Measurements from ENCODE around the gene BRSK1. TPM values are rescaled to one million over a fixed set of nuclear protein-coding genes. Genes with fewer than 3 reads are reported as not detected.

BRSK1 gene
- total RNA-seq, 1 donor from 2014 or later: 5.8 TPM

DNA sequence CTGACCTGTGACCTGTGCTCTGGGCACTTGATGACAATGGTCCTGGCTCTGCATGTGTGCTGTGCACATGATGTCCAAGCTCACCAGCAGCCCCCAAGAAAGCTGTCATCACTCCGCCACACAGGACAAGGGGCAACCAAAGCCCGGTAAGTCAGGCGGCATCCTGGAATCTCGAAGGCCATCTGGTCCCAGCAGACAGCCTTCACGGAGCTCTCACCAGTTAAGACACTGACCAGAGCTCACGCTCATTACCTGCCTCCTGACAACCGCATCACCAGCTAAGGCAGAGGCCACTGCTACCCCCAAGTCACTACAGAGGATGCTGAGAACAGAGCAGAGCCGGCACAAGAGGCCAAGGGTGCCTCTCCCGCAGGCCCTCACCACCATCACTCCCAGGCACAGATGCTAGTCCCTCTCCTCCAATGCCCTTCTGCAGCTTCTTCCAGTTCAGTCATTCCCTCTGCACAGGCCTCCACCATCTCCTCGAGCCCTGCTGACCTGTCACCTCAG, 35.6 kb upstream of the BRSK1 start:
- Mint-ChIP-seq H3K27me3 (ENCODE audit: low read depth) (no peaks in the 10 kb centered on the region), H3K9me3 (no peaks in the 10 kb centered on the region), H3K4me1 (ENCODE audit: low read depth) (peaks cover 21% of the 10 kb centered on the region), H3K36me3 (ENCODE audit: low read depth) (peaks cover 39% of the 10 kb centered on the region), H3K4me3 (ENCODE audit: low read depth) (no peak overlapping the region), H3K27ac (no peak overlapping the region)
- intact Hi-C loops (cut with micrococcal nuclease): no loop called here
- no peak for DNase-seq (ENCODE audit: low spot score)

DNA sequence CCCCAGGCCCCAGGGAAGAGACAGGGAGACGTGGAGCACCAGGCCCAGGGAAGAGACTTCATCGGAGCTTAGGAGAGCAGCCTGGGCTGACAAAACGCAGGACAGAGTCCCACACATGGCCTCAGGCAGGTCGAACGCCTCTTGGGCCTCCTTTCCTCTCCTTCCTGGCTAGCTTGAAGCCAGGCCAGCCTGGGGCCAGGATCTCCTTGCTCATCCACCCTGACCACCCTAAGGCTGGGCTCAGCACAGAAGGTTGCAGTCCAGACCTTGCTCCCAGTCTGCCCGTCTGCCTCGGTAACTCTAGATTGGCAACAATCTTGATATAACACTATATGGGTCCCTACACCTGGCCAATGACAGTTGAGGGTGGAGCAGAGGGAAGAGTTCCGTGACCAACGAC, 35.1 kb upstream of the BRSK1 start:
- no peaks in the 10 kb centered on the region for H3K9me3 Mint-ChIP-seq
- no peak for DNase-seq (ENCODE audit: low spot score)
- intact Hi-C loops (cut with micrococcal nuclease): no loop called here
- H3K4me3 Mint-ChIP-seq (ENCODE audit: low read depth): no peak overlapping the region
- peaks cover 38% of the 10 kb centered on the region for H3K36me3 Mint-ChIP-seq (ENCODE audit: low read depth)
- H3K27me3 Mint-ChIP-seq (ENCODE audit: low read depth): no peaks in the 10 kb centered on the region
- H3K4me1 Mint-ChIP-seq (ENCODE audit: low read depth): peaks cover 26% of the 10 kb centered on the region
- H3K27ac Mint-ChIP-seq: no peak overlapping the region

DNA sequence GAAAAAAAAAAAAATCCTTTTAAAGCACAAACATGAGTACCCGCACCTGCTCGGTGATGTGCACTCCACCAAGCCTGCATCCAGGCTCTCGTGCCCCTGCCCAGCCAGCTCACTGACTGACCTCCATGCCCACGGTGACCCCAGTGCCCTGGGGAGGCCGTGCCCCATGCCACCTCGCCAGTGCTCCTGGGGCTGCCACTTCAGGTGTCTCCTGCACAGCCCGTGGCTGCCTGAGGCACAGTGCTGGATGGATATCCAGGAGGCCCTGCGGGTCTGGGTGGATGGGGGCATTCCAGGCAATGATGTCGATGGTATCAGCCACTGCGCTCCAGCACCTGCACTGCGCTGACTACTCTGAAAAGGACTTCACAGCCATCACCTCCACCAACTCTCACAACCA, 34.0 kb upstream of the BRSK1 start:
- H3K36me3 Mint-ChIP-seq (ENCODE audit: low read depth): peaks cover 34% of the 10 kb centered on the region
- peaks cover 34% of the 10 kb centered on the region for H3K4me1 Mint-ChIP-seq (ENCODE audit: low read depth)

DNA sequence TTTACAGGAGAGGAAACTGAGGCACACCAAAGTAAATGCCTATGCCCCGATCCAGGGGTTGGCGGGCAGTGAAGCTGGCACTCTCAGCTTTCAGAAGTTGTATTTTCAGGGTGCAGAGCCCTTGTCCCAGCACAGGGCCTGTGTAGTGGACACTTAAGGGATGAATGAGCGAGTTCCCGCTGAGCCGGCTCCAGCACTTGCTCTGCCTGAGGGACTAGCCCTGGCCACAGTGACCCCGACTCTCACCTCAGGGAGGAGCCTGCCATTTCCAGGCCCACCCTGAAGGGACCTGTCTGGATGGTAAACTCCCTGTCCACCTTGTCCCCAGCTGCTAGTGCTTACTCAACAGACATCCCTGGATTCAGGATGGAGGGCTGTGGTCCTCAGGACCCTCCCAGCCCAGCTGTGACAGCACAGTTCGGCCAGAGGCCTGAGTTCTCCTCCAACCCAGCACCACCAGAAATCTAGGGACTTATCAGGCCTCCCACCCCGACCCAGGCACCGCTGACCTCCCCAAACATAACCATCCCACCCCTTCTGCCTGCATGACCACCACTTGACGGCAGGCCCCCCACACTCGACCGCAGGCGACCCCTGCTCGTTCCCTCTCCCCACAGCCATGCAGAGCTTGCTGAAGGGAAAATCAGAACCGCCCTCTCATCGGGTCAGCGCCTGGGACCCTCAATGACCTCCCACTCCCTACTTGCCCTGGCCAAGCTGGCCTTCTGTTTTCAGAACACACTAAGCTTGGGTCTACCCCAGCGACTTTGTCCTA, 33.3 kb upstream of the BRSK1 start:
- peaks cover 36% of the 10 kb centered on the region for H3K36me3 Mint-ChIP-seq (ENCODE audit: low read depth)
- peak overlapping the region; percentile 98 for H3K27ac Mint-ChIP-seq
- no peak for DNase-seq (ENCODE audit: low spot score)
- no peaks in the 10 kb centered on the region for H3K27me3 Mint-ChIP-seq (ENCODE audit: low read depth)
- no peak overlapping the region for H3K4me3 Mint-ChIP-seq (ENCODE audit: low read depth)
- H3K4me1 Mint-ChIP-seq (ENCODE audit: low read depth): peaks cover 39% of the 10 kb centered on the region
- intact Hi-C loops (cut with micrococcal nuclease): loop anchor here (5.0 to 10.0 kb wide), 3 partner anchors 33 to 1046 kb away; partner anchors contain the start of genes CCDC106, RPS9, ZNF580 and ZNF581
- H3K9me3 Mint-ChIP-seq: no peaks in the 10 kb centered on the region

More for the DNA sequence above, 34.0 kb upstream of the BRSK1 start:
- Mint-ChIP-seq H3K9me3 (no peaks in the 10 kb centered on the region), H3K27me3 (ENCODE audit: low read depth) (no peaks in the 10 kb centered on the region), H3K4me3 (ENCODE audit: low read depth) (no peak overlapping the region), H3K27ac (no peak overlapping the region)
- intact Hi-C loops (cut with micrococcal nuclease): loop anchor here (5.0 to 10.0 kb wide), 3 partner anchors 33 to 1045 kb away; partner anchors contain the start of genes CCDC106, RPS9, ZNF580 and ZNF581
- no peak for DNase-seq (ENCODE audit: low spot score)

DNA sequence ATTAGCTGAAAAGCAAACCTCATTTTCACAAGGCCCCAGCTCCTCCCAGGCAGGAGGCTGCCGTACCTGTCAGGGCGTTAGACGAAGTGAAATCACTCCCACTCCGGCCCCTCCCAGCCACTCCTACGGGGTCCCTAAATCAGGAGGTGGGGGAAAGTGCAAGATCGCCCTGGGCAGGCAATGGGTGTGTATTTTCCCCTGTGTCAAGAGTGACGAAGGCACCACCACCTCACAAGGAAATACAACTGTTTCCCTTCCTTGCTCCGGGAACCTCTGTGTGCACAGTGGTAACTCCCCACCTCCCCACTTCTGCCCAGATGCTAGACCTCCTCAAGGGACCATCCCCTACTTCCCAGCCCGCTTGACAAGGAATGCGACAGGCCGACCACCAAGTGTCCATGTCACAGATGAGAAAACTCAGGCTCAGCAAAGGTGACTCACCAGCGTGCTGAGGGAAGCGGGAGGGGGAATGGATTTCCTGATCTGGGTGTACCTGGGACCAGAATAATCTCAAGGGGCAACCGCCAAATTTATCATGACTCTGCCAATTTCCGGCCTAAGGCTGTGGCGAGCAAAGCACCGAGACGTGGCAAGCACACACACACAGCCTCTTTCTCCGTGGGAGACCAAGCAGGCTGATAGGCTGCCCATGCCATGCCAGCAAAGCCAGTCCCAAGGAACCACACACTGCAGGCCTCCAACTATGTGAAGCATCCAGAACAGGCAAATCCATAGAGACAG, 32.3 kb upstream of the BRSK1 start:
- H3K36me3 Mint-ChIP-seq (ENCODE audit: low read depth): peaks cover 43% of the 10 kb centered on the region
- H3K27ac Mint-ChIP-seq: peak overlapping the region; percentile 98
- H3K4me3 Mint-ChIP-seq (ENCODE audit: low read depth): peak overlapping the region; percentile 82
- H3K9me3 Mint-ChIP-seq: no peaks in the 10 kb centered on the region
- peak; percentile 32 for DNase-seq (ENCODE audit: low spot score)
- peaks cover 50% of the 10 kb centered on the region for H3K4me1 Mint-ChIP-seq (ENCODE audit: low read depth)
- H3K27me3 Mint-ChIP-seq (ENCODE audit: low read depth): no peaks in the 10 kb centered on the region
- intact Hi-C loops (cut with micrococcal nuclease): loop anchor here (5.0 to 10.0 kb wide), 3 partner anchors 34 to 1047 kb away; partner anchors contain the start of genes CCDC106, RPS9, ZNF580 and ZNF581

DNA sequence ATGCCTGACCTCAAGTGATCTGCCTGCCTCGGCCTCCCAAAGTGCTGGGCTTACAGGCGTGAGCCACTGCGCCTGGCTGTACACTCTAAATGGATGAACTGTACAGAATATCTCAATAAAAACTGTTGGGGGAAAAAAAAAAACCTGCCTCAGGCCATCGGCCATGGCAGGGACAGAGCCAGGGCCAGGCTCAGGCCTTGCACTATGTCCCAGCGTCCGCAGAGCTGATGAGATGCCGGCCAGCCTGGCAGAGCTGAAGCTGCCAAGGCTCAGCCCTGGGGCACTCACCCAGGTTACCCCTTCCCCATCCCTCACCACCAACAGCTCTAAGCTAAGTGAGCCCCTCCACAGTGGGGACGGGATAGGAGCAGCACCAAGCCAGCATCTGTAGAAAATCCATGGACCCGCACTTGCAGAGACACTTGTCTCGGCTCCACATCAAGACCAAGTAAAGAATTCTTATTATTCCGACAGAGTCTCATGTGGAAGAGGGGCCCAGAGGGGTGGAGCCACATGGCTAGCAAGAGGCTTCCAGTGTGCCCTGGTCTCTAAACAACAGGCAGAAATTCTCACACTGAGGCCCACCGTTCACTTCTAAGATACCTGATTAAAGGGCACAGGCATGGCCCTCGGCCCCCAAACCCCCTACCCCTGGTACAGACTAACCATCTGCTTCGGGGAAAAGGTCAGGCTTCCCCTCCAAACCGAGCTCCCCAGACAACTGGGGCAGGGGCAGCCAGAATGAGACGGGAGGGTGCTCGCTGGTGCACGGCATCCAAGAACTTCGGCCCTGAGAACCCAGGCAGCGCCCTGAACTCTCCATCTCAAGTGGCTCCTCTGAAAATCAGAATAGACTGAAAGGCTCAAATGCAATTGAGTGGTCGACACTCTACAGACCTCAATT, 30.8 kb upstream of the BRSK1 start:
- Mint-ChIP-seq H3K27ac (peak overlapping the region; percentile 94), H3K27me3 (ENCODE audit: low read depth) (no peaks in the 10 kb centered on the region), H3K36me3 (ENCODE audit: low read depth) (peaks cover 57% of the 10 kb centered on the region), H3K4me1 (ENCODE audit: low read depth) (peaks cover 60% of the 10 kb centered on the region), H3K4me3 (ENCODE audit: low read depth) (peak overlapping the region; percentile 92), H3K9me3 (no peaks in the 10 kb centered on the region)
- DNase-seq (ENCODE audit: low spot score): no peak
- intact Hi-C loops (cut with micrococcal nuclease): loop anchor here (5.0 to 10.0 kb wide), 3 partner anchors 36 to 1048 kb away; partner anchors contain the start of genes CCDC106, RPS9, ZNF580 and ZNF581

DNA sequence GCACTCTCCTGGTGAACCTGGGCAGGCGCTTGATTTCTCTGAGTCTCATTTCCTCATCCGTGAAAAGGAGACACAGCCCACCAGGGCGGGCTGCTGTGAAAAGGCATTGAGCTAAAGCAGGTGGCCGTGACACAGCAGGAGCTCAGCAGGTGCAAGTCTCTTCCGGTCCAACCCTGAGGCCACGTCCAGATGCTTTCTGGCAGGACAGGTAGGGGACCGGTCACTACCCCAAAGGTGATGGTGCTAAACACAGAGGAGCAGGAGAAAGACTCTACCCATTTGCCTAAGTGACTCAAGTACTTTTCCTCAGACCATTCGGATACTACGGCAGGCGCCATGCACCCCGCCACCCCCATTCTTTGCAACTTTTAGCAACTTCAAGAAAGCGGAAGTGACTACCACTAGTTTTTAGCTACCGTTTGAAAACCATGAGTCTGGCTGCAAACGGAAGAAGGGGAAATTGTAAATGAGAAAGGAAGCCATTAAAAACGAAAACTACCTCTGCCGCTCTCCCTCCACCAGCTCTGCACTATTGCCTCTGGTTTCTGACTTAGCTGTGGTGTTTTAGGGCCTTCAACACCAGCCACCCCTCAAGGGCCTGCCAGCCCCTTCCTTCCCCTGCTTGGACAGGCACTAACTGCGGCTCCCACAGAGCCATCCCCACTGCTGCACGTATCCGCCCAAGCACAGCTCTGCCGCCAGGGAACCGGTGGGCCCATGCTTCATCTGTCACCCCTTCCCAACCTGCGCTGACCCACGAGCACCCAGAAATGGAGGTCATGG, 29.8 kb upstream of the BRSK1 start:
- Mint-ChIP-seq H3K9me3 (no peaks in the 10 kb centered on the region), H3K4me1 (ENCODE audit: low read depth) (peaks cover 59% of the 10 kb centered on the region), H3K4me3 (ENCODE audit: low read depth) (peak overlapping the region; percentile 92), H3K27ac (peak overlapping the region; percentile 94), H3K27me3 (ENCODE audit: low read depth) (no peaks in the 10 kb centered on the region), H3K36me3 (ENCODE audit: low read depth) (peaks cover 54% of the 10 kb centered on the region)
- peak; percentile 54 for DNase-seq (ENCODE audit: low spot score)
- intact Hi-C loops (cut with micrococcal nuclease): loop anchor here (5.0 to 10.0 kb wide), 3 partner anchors 37 to 1049 kb away; partner anchors contain the start of genes CCDC106, RPS9, ZNF580 and ZNF581

DNA sequence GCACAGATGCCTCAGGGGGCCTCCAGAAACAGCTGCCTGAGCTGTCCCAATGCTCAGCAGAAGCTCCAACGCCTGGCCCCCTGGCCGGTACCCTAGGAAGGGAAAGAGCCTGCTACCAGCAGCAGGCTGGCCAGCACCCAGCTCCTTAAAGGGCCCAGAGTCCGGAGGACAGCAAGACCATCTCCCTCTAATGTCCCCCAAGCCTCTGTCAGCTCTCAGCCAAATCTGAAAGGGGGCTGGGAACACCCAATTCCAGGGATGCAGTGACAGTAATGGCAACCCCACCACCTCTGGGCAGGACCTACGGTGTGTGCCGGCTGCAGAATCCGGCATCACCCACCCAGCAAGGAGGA, 29.2 kb upstream of the BRSK1 start:
- peaks cover 63% of the 10 kb centered on the region for H3K4me1 Mint-ChIP-seq (ENCODE audit: low read depth)
- H3K27ac Mint-ChIP-seq: peak overlapping the region; percentile 94
- intact Hi-C loops (cut with micrococcal nuclease): loop anchor here (5.0 to 10.0 kb wide), 3 partner anchors 37 to 1050 kb away; partner anchors contain the start of genes CCDC106, RPS9, ZNF580 and ZNF581
- peak overlapping the region; percentile 92 for H3K4me3 Mint-ChIP-seq (ENCODE audit: low read depth)
- H3K36me3 Mint-ChIP-seq (ENCODE audit: low read depth): peaks cover 54% of the 10 kb centered on the region
- no peaks in the 10 kb centered on the region for H3K27me3 Mint-ChIP-seq (ENCODE audit: low read depth)
- no peaks in the 10 kb centered on the region for H3K9me3 Mint-ChIP-seq
- no peak for DNase-seq (ENCODE audit: low spot score)

DNA sequence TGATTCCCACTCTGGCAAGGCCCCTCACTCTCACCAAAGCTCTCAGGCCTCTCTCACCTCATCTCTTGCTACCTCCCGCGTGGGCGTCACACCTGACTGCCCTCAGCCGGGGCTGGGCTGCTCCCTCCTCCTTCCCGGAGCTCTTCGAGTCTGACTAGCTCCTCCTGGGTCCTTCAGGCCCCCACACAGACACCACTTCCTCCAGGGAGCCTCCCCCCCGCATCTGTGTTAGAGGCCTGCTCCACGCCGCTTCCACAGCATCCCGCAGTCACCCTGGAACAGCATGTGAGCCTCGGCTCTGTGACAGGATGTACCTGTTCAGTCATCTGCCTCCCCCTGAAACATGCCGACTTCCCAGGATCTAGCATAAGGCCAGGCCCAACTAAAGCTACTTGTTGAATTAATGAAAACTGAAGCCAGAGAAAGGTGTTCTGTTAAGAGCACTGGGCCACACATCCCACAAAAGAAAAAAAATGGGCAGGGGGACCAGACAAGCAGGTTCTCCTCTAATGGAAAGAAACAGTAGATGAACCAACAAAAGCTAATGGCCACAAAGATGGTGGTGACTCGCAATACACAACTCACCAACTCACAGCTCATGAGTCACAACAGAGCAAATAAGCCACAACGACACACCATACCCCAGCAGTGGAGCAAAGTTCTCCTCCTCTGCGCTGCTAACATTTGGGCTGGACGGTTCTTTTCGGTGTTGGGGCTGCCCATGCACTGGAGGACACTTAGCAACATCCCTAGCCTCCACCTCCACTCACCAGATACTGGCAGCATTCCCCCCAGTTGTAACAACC, 28.0 kb upstream of the BRSK1 start:
- no peaks in the 10 kb centered on the region for H3K27me3 Mint-ChIP-seq (ENCODE audit: low read depth)
- H3K27ac Mint-ChIP-seq: peak overlapping the region; percentile 94
- intact Hi-C loops (cut with micrococcal nuclease): loop anchor here (5.0 to 10.0 kb wide), 4 partner anchors 79 to 1051 kb away; partner anchors contain the start of genes CCDC106, PPP1R12C, RPS9 and ZNF580
- no peaks in the 10 kb centered on the region for H3K9me3 Mint-ChIP-seq
- peak; percentile 27 for DNase-seq (ENCODE audit: low spot score)
- peak overlapping the region; percentile 92 for H3K4me3 Mint-ChIP-seq (ENCODE audit: low read depth)
- peaks cover 66% of the 10 kb centered on the region for H3K4me1 Mint-ChIP-seq (ENCODE audit: low read depth)
- H3K36me3 Mint-ChIP-seq (ENCODE audit: low read depth): peaks cover 52% of the 10 kb centered on the region

DNA sequence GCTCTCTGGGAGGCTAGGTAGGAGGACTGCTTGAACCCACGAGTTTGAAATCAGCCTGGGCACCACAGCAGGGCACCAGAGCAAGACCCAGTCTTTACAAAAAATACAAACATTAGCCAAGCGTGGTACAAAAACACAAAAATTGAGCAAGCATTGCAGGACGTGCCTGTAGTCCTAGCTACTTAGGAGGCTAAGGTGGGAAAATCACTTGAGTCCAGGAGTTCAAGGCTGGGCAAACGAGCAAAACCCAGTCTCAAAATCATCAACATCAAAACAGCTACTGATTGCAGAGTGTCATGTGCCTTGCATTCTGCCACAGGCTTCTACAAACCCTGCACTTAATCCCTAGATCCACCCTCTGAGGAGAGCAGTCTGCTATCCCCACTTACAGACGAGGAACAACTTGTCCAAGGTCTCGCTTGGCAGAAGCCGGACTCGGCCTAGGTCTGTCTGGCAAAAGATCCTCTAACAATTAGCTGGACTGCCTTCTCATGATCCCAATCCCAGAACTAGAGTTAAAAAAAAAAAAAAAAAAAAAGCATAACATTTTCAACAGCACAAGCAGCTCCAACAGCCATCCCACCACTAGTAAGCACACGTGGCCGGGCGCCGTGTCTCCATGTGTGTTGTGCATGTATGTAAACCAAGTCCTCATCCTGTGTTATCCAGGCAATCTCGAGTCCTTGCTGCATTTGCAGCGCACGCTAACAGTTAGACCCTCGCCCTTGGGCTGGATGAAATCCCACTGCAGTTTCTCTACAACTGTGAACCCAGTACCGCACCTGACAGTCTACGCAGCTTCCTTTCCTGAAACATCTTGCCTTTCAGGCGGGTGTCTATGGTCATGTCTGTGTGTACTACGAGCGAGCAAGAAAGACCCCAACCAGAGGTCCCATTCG, 27.0 kb upstream of the BRSK1 start:
- DNase-seq (ENCODE audit: low spot score): no peak
- Mint-ChIP-seq H3K4me3 (ENCODE audit: low read depth) (peak overlapping the region; percentile 92), H3K9me3 (no peaks in the 10 kb centered on the region), H3K27ac (peak overlapping the region; percentile 94), H3K4me1 (ENCODE audit: low read depth) (peaks cover 56% of the 10 kb centered on the region), H3K36me3 (ENCODE audit: low read depth) (peaks cover 44% of the 10 kb centered on the region), H3K27me3 (ENCODE audit: low read depth) (no peaks in the 10 kb centered on the region)
- intact Hi-C loops (cut with micrococcal nuclease): loop anchor here (5.0 to 10.0 kb wide), 4 partner anchors 80 to 1052 kb away; partner anchors contain the start of genes CCDC106, PPP1R12C, RPS9 and ZNF580

Measured in activated T-helper 2 cell treated with anti-CD3 and anti-CD28 coated beads, Interferon-gamma antibody, Interleukin-2, Interleukin-4, amounts not matched to agents 10 μg/mL and 5 μg/mL and 100 μg/mL, durations not matched to agents 14 hours and 24 hours and 36 hours (primary cell).